ENCODE measurements around the gene LAMA2.

DNA sequence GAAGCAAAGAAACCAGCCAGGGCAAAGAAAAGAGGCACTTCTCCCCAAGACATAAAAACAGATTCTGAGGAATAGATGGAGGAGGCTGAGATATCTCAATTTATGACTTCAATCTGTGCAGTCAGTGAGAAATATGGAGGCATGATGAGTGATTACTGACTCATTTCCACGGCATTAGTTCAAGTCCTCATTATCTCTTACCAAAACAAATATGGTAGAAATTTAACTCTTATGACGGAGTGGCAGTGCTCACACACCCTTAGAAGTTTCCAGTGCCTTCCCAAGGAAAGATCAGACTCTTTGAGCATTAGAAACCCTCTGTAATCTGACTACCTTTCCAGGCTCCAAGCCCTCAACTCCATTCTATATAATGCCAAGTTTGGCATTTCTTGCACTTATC is 463.0 kb downstream of the LAMA2 start:
- TF ChIP-seq, protein P1, sequence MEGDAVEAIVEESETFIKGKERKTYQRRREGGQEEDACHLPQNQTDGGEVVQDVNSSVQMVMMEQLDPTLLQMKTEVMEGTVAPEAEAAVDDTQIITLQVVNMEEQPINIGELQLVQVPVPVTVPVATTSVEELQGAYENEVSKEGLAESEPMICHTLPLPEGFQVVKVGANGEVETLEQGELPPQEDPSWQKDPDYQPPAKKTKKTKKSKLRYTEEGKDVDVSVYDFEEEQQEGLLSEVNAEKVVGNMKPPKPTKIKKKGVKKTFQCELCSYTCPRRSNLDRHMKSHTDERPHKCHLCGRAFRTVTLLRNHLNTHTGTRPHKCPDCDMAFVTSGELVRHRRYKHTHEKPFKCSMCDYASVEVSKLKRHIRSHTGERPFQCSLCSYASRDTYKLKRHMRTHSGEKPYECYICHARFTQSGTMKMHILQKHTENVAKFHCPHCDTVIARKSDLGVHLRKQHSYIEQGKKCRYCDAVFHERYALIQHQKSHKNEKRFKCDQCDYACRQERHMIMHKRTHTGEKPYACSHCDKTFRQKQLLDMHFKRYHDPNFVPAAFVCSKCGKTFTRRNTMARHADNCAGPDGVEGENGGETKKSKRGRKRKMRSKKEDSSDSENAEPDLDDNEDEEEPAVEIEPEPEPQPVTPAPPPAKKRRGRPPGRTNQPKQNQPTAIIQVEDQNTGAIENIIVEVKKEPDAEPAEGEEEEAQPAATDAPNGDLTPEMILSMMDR (IDR thresholded peaks at IDR 0.05): no peak
- TF ChIP-seq POLR2A (IDR thresholded peaks at IDR 0.05): no peak
